CD4-positive, alpha-beta T cell treated with Interleukin-2 at 100 ng/mL for 4 hours (primary cell): ENCODE results near the gene LIX1.
"Not testable (repeated sequence)": the region's sequence is repeated elsewhere in the genome, so short reads cannot be mapped to it uniquely, and the experiment has no call there.

Source experiments
- DNase-seq: peaks from one replicate; pipeline ENCODE4 v3.0.0-alpha.2; 2020; ENCODE audit warnings: low spot score

Gene LIX1

GRCh38 chr5:97101189-97101910, 41.1 kb downstream of the LIX1 start:
- no peak for DNase-seq

DNA sequence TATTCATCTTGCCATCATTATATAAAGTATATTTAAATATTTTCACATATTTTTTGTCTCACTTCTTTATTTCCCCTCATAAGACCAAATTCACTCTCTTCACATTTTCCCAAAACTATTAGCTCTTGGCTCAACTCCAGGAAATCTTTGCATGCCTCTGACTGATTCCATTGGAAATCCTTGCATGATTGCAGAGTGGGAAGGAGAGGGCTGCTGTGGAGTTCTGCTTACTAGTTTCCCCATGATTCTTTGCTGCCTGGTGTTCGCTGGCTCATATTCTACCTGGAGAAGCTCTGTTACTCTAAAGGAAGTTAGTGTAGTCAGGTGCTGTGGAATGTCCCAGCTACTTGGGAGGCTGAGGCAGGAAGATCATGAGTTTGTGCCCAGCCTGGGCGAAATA, 41.9 kb downstream of the LIX1 start:
- no peak for DNase-seq

GRCh38 chr5:97098922-97099321, 43.5 kb downstream of the LIX1 start:
- no peak for DNase-seq

DNA sequence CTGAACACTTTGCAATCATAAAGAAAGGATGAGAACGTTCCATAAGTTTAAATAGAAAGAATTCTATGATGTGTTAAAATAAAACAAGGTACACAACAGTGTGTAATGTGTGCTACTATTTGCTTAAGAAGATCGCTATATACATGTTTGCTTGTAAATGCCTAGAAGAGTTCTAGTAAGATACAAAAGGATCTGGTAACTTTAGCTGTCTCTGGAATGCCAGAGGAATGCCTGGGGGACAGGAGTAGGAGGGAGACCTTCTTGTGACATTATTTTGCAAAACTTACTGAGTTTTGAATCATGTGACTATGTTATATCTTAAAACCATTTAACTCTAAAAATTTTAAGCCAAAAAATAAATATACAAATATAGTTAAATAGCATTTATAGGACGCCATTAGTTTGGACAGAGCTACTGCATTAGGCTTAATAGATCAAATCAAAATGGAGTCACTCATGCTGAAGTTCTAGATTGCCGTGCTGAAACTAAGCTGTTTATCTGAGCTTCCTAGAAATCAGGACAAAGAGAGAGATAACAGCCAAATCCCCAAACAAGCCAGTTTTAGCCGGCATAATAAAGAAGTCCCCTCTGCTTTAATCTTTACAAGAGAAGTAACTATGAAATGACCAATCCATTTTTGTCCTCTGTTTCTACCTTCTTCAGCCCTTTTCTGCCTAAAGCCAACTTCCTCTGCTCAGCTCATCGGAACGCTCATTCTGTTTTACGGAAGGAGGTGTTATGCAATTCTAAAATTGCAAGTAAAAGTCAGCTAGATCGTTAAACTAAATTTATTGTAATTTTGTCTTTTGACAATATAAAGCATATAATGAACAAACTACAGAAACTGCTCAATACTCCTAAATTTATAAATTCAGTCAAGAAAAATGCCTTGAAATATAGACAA, 44.8 kb downstream of the LIX1 start:
- DNase-seq = no peak

GRCh38 chr5:97096846-97097245, 45.6 kb downstream of the LIX1 start:
- DNase-seq = no peak

GRCh38 chr5:97096191-97096590, 46.2 kb downstream of the LIX1 start:
- DNase-seq = no peak

- DNase-seq = no peak
Measured at GRCh38 chr5:97095318-97095732, 47.1 kb downstream of the LIX1 start.

DNA sequence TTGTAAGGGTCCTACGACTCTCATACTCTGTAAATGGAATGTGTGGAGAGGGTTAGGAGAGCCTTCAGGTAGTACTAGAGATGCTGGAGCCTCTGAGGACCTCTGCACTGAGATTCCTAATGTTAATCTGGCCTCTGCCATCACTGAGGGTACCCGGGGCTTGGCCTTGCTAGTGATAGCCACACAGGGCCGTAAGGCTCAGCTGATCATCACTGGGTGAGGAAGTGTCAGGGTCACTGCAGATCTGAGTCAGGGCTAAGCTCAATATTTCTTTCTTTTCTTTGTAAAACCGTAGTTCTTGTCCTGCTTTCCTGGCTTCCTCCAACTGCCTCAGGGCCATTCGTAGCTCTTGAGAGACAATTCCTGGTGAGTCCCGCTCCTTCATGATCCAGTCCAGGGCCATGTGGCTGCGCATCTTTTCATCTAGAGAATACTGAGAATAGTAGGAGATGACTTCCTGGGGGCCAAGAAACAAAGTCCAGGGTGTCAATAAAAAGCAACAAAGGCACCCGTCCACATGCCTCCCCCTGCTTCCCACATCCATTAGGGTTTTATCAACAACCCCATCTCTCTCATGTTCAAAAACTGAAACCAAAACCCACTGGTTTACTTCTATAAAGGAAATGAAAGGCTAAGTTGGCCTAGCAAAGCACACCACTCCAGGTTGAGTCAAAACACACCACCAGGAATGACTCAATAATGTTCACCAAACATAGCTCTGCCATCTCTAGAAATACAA, 47.7 kb downstream of the LIX1 start:
- DNase-seq = no peak

DNA sequence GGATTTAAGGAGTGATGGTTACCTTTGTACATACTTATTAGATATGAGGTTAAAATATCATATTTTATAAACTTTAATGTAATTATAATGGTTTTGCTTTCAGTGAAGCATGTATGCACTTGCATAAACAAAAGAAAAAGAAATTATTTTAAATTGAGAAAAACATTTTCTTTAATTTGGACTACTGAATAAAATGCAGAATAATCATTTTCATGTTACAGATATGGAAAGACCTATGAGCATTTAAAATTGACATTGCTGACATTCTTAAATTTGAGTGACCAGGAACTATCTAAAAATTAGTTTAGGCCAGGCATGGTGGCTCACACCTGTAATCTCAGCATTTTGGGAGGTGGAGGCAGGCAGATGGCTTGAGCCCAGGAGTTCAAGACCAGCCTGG, 49.2 kb downstream of the LIX1 start:
- DNase-seq = no peak

DNA sequence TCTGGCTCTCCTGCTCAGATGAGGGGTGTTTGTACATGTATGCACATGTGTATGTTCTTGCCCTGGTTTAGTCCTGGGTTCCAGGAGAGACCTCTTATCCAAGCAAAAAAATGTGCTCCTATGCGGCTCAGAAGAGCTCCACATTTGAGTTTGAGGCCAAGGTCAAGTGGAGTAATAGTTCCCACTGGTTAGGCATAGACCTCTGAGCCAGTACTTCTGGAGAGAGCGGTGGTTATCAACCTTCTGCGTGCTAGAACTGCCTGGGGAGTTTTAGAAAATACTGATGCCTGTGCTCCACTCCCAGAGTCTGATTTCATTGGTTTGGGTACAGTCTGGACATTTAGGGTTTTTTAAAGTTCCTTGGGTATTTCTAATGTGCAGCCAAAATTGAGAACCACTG, 51.5 kb downstream of the LIX1 start:
- no peak for DNase-seq

DNA sequence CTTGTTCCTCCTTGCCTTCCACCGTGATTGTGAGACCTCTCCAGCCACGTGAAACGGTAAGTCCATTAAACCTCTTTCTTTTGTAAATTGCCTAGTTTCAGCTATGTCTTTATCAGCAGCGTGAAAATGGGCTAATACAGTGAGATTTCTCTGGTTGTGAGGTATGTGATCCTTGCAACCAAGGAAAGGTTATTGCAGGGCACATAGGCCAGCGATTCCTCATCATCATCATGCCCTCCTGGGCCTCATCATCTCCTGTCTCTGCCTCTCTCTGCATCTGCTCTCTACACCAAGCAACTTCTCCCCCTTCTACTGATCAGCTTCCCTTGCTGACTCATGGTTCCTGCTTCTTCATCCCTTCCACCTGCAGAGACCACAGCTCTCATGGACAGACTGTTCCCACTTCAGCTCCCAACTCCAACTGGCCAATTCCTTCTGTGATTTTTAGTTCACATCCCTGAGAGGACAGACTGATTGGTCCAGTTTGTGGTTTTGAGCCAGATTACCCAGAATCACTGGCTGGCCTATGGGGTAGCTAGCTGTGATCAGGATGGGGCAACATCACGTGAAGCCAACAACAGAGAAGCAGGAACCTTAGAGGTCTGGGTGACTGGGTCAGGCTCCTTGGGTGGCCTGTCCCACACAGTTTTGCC, 53.1 kb downstream of the LIX1 start:
- no peak for DNase-seq

GRCh38 chr5:97088774-97089148, 53.6 kb downstream of the LIX1 start:
- DNase-seq = no peak

GRCh38 chr5:97087138-97087537, 55.3 kb downstream of the LIX1 start:
- DNase-seq = no peak

GRCh38 chr5:97085459-97086181, 56.8 kb downstream of the LIX1 start:
- DNase-seq = no peak

GRCh38 chr5:97084782-97085458, 57.5 kb downstream of the LIX1 start:
- not testable (repeated sequence) for DNase-seq

- DNase-seq = no peak
Measured at GRCh38 chr5:97078958-97079743, 63.3 kb downstream of the LIX1 start.

- no peak for DNase-seq
Measured at GRCh38 chr5:97077246-97077645, 65.2 kb downstream of the LIX1 start.

DNA sequence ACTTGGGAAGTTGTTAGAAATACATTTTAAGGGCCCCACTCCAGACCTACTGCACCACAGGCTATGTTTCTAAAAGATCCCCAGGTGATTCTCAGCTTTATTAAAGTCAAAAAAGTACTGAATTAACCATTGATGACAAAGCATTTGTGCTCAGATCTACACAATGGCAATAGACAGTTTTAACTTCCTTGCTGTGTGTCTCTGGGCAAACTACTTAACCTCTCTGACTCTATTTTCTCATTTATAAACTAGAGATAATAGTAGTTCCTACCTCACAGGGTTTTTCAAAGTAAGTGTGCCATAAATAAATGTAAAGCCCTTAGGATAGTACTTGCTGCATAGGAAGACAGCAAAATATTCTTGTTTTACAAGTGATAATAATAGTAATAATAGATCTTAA, 66.3 kb downstream of the LIX1 start:
- no peak for DNase-seq

DNA sequence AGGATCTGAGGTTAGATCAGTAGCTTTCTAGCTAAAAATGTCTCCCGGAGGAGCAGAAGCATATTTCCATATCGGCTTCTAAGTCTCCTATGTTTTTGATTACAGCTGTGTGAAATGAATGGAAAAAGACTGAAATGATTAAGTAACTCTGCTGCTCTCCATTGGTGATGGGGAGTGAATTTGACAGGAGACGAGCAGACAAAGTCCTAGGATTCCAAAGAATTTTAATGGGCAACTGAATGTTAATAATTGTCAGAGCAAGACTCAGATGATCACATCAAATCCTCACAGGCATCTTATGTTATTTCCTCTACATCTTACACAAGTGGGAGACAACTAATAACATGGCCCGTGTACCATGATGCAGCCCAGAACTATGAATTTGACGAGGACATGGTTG, 66.8 kb downstream of the LIX1 start:
- no peak for DNase-seq

GRCh38 chr5:97074859-97075489, 67.4 kb downstream of the LIX1 start:
- no peak for DNase-seq
